ENCODE results near the gene SGCD.

SGCD gene

GRCh38 chr5:156715287-156715686 lies 388.3 kb downstream of the SGCD start:
- no peak for DNase-seq

- DNase-seq = no peak
These were observed 389.8 kb downstream of the SGCD start for GRCh38 chr5:156716591-156717380.

GRCh38 chr5:156718985-156719384 lies 392.0 kb downstream of the SGCD start:
- DNase-seq = no peak

GRCh38 chr5:156722358-156722757 lies 395.4 kb downstream of the SGCD start:
- DNase-seq = no peak

GRCh38 chr5:156735477-156735876 lies 408.5 kb downstream of the SGCD start:
- no peak for DNase-seq

GRCh38 chr5:156741516-156741915 lies 414.6 kb downstream of the SGCD start:
- DNase-seq = no peak

GRCh38 chr5:156753846-156754245 lies 426.9 kb downstream of the SGCD start:
- no peak for DNase-seq

GRCh38 chr5:156755421-156756087 lies 428.6 kb downstream of the SGCD start:
- no peak for DNase-seq

- DNase-seq = no peak
These were observed 431.2 kb downstream of the SGCD start for GRCh38 chr5:156758011-156758791.

- no peak for DNase-seq
These were observed 432.2 kb downstream of the SGCD start for GRCh38 chr5:156759156-156759555.

GRCh38 chr5:156762771-156763170 lies 435.8 kb downstream of the SGCD start:
- DNase-seq = peak; percentile 79

- no peak for DNase-seq
These were observed 437.4 kb downstream of the SGCD start for GRCh38 chr5:156764176-156764971.

- DNase-seq = no peak
These were observed 447.3 kb downstream of the SGCD start for GRCh38 chr5:156774273-156774672.

GRCh38 chr5:156778139-156778706 lies 451.3 kb downstream of the SGCD start:
- no peak for DNase-seq

GRCh38 chr5:156778752-156779151 lies 451.8 kb downstream of the SGCD start:
- DNase-seq = no peak

- DNase-seq = no peak
These were observed 452.5 kb downstream of the SGCD start for GRCh38 chr5:156779436-156779835.

- no peak for DNase-seq
These were observed 456.1 kb downstream of the SGCD start for GRCh38 chr5:156783092-156783491.

GRCh38 chr5:156794687-156795086 lies 467.7 kb downstream of the SGCD start:
- DNase-seq = no peak

- DNase-seq = no peak
These were observed 471.2 kb downstream of the SGCD start for GRCh38 chr5:156798201-156798600.

GRCh38 chr5:156799171-156799570 lies 472.2 kb downstream of the SGCD start:
- no peak for DNase-seq

- no peak for DNase-seq
These were observed 474.0 kb downstream of the SGCD start for GRCh38 chr5:156800929-156801328.

GRCh38 chr5:156802501-156802900 lies 475.5 kb downstream of the SGCD start:
- no peak for DNase-seq
